HG02588 (cell line): ENCODE data around the gene BASP1.
"Not testable (repeated sequence)": the region's sequence is repeated elsewhere in the genome, so short reads cannot be mapped to it uniquely, and the experiment has no call there.

Experiments
- ATAC-seq: cut with Tn5 transposase; IDR thresholded peaks from one replicate; pipeline ENCODE4 v1.9.1; 2021; ENCODE audit warnings: mild to moderate bottlenecking, moderate library complexity; ENCODE audit not compliant: unreplicated experiment

The BASP1 gene

DNA sequence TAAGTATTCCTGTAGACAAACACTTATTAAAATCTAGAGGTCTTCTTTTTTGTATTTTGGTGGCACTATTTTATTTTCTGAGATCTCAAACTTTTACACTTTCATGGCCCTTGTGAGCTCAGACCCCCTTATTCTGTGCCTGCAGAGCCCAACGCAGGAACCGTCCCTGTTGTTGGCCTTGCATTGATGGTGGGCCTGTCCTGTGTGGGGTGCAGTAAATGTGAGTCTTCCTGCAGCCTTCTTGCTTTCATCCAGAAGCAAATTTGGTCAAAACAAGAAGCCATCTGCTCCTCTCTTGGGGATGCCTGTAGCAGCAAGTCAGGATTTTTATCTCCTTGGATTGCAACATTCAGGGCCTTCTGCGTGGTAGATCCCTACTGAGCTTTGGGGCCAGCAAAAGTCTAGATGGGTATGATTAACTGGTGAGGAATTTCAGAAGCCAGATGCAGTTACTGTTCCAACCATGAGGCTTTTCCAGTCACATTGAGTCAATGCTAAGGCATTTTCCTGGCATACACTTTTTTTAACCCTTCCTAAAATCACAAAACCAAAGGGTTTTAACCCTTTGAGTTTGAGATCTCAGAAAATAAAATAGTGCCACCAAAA lies 31.7 kb downstream of the BASP1 start:
- no peak for ATAC-seq

DNA sequence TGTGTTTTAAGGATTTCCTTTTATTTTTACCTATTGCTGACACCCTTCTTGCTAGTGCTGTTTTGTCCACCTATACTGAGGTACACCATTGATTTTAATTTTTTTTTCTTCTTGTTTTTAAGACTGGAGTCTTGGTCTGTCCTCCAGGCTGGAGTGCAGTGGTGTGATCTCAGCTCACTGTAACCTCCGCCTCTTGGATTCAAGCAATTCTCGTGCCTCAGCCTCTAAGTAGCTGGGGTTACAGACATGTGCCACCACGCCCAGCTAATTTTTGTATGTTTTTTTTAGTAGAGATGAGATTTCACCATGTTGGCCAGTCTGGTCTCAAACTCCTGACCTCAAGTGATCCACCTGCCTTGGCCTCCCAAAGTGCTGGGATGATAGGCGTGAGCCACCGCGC lies 32.4 kb downstream of the BASP1 start:
- ATAC-seq = not testable (repeated sequence)

DNA sequence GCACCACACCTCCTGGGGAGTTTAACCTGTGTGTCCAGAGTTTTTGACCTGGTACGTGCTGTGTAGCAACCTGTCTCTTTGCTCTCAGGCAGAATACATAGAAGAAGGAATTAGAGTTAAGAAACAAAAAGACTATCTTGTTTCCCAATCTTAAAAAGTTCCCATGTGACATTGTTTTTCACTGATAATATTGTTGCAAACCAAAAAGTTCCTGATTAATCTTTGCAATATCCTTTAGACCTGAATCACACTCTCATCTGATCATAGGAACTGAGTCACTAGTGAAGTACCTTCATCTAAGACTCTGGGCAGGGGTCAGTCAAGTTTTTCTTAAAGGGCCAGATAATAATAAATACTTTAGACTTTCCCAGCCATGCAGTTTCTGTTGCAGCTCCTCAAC lies 35.1 kb downstream of the BASP1 start:
- no peak for ATAC-seq

DNA sequence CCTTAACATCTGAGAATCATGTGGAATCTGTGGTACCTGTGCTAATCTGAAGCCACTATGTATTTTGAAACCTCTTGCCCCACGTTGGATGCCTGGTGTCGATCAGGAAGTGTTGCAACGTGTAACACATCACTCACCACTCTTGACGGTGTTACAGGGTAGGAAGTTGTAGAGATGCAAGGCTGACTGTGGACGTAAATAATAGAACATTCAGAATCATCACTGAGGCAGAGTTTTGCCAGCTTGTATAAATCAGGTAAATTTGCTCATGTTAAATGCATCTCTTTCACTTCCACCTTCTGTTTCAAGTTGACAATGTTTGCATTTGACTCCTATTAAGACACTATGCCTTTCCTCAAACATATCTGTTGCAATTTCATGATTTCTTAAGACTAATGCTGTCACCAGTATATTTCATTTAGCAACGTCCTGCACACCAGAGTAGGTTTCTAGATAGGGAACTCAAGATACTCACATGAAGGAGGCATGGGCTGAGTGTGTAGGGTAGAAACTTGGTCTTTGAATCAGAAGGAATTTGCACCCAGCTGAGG lies 38.1 kb downstream of the BASP1 start:
- peak; percentile 32 for ATAC-seq

DNA sequence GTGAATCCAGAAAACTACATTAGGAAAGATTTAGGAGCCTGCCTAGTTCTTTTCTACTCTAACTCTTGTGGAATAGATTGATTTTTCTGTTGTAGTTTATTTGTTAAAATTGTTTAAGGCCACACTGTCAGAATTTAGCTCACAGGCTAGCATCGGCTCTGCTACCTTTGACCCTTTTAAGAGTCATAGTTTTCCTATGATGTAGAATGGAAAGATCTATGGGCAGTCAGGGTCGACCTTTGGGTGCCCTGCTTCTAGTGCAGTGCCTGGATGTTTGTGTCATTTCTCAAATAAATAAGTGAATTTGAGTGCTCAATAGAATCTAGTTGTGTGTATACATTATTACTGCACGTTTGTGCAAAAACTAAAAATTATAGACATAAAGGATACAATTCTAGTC lies 38.7 kb downstream of the BASP1 start:
- ATAC-seq = no peak

DNA sequence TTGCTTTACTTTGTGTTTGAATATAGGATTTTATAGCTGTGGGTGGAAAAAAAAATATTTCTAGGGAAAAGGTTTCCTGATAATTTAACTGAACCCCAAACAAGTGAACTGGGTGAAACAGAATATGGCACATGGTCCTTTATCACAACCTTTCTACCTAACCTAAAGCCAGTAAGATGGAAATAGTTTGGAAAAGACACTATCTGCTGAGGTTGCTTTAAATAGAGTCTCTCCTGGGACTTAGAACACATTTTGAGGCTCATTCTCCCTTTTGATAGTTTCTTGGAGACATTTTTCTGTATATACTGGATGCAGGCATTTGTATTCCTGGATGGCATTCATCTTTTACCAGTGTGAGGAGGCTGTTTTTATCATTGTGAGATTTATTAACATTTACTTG lies 39.4 kb downstream of the BASP1 start:
- ATAC-seq = no peak

DNA sequence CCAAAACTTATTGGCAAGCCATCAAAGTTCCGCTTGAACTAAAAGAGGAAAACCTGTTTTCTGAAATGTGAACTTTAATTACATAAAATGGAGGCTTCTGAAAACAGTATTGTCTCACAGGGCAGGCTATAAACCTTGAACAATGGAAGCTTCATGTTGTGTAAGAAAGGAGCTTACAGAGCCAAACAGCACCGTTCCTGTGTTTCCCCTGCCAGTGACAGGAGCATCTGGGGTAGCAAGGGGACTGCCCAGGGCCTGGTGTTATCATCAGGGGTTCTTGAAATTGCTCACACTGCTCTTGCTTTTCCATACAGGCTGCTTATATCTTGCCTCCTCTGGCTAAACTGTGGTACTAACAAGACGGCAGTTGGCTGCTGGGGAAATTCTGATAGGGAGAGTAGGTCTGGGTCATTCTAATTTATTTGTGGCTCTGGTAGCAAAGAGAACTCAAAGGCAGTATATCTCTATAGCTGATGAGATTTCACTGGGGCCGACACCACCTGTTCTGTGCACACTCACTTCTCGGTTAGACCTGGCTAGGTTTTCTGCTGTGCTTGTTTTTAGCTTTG lies 40.4 kb downstream of the BASP1 start:
- ATAC-seq = peak; percentile 81

DNA sequence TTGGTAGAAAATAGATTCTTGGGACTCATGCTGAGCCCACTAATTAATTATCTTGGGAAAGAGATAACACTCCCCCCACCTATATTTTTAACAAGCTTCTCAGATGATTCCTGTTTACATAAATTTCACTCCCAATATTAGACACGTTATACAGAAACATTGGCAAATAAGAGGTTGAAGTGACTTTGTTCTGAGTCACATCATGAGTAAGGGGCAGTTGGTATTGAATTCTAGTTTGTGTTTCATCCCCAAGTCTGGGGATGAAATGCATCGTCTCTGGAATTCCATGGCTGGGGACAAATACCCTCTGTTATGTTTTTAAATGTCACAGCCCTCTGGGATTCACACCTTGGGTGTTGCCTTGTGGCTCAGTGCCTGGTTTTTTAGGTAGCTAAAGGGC lies 41.0 kb downstream of the BASP1 start:
- ATAC-seq = no peak

DNA sequence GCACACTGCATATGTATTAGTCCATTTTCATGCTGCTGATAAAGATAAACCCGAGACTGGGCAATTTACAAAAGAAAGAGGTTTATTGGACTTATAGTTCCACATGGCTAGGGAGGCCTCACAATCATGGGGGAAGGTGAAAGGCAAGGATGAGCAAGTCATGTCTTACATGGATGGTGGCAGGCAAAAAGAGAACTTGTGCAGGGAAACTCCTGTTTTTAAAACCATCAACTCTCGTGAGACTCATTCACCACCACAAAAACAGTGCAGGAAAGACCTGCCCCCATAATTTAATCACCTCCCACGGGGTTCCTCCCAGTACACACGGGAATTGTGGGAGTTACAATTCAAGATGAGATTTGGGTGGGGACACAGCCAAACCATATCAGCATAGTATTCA lies 41.6 kb downstream of the BASP1 start:
- ATAC-seq = not testable (repeated sequence)

DNA sequence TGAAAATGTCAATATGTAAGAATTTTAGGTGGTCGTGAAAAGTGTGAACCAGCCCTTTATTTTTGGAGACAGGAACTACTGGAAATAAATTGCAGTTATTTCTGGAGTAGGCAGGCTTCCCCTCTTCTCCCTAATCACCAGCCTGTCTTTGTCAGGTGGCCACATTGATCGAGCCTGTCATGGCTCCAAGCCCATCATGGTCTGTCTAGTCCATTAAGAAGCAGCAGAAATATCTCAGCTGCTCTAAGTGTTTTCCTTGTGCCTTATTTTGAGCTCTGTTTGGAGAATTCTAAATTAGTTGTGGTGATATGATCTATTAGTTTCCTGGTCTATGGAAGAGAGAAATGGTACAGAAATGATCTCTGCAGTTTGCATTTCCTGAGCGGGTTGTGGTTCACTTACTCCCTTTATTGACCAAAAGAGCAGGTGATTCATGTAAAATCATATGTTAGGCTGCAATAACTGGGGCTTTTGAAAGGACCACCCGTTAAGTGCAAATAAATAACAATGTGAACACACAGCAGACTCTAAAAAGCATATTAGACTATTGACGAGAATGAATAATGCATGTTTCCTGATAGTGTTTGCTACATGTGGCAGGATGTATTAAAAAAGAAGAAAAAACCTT lies 42.3 kb downstream of the BASP1 start:
- ATAC-seq = no peak

DNA sequence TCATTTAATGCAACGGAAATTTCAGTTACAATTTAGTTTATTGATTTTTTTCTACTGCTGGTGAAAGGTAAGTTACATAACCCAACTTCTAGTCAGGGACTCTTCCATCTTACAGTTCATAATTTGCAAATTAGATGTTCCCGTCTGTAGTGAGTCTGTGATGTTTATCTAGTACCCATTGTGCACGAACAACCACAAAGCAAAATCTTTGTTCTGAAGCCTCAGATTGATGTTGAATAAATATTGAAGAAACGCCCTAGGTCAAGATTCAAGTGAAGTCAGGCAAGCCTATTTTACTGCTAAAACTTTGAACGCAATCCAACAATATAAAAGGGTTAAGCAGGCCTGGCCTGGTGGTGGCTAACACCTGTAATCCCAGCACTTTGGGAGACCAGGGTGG lies 43.1 kb downstream of the BASP1 start:
- ATAC-seq = no peak

DNA sequence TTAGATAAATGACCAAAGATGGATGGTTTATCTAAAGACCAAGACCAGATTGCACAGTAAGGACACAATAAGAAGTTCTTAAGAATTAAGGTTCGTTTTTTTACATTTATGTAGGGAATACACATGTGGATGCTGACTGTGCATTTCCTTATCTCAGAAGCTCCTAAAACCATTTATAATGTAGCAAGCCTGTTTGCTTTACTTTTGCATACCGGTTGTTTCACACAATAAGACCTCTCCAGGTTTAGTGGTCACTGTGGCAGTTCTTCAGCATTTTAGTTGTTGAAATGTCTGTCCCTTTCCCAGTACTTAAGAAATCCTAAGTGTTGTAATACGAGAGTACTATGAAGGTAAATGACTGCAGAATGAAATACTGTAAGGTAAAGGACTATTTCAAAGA lies 43.6 kb downstream of the BASP1 start:
- ATAC-seq = no peak

DNA sequence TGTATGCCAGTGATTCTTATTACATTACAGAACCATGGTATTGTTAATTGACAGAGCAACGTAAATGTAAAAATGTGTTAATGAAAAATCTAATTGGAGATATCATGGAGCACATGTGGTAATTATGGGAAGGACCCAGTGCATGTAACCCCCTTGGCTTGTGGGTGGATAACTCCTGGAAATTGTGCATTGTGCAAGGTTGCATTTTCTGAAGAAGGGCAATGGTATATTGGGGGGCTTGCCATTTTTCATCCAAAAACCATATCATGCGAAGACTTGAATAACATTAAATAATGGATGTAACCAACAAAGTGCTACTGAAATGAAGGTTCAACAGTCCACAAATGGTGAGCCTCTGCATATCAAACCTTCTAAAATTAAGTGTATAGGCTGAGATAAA lies 47.6 kb downstream of the BASP1 start:
- ATAC-seq = no peak

DNA sequence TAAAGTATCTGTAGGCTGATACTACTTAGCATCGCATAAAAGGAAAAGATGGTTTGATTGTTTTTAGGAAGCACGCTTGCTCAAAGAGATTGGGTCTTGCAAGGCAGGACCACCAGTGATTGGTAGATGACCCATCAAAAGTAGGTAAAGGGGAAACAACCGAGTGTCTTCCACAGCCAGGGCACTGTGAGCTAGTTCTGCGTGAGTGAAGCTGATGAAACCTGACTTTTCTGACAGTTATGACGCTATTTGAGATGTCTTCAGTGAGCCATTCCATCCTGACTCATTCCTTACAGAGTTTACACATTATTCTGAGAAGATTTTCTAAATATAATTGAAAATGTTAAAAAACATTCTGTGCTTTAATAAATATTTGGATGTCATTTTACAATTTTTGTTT lies 49.7 kb downstream of the BASP1 start:
- peak; percentile 70 for ATAC-seq

DNA sequence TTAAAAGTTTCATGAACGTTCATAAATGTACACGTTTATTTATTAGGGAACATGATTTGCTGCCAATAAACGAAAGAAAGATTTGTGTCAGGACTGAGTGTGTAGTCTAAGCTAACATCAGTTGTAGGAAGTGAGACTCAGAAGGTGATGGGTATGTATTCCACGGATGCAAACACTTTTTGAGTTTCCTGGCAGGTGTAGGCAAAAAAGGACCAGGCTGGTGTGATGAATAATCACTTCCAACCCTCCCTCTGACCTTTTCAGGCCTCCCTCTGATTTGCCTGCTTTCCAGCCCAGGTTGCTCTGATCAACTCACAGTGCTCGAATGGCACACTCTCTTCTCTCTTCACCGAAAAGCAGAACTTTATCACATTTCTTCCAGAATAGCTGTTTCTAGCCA lies 51.8 kb downstream of the BASP1 start:
- peak; percentile 73 for ATAC-seq

DNA sequence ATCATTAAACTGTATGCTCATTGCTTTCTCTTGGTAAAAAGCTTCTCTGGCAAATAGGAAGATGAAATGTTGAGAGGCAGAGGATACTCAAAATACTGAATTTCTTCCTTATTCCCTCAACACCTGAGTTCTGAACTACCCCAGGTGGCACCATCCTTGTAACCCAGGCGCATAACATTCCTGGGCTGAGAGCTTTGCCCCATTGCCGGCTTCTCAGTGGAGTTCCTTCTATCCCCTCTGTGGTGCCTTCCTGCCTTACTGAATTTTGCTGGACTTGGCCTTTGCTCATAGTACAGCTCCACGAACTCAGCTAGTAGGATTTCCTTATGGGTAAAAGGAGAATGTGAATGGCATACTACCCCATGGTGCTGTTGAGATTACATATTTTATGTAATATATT lies 54.7 kb downstream of the BASP1 start:
- ATAC-seq = no peak

DNA sequence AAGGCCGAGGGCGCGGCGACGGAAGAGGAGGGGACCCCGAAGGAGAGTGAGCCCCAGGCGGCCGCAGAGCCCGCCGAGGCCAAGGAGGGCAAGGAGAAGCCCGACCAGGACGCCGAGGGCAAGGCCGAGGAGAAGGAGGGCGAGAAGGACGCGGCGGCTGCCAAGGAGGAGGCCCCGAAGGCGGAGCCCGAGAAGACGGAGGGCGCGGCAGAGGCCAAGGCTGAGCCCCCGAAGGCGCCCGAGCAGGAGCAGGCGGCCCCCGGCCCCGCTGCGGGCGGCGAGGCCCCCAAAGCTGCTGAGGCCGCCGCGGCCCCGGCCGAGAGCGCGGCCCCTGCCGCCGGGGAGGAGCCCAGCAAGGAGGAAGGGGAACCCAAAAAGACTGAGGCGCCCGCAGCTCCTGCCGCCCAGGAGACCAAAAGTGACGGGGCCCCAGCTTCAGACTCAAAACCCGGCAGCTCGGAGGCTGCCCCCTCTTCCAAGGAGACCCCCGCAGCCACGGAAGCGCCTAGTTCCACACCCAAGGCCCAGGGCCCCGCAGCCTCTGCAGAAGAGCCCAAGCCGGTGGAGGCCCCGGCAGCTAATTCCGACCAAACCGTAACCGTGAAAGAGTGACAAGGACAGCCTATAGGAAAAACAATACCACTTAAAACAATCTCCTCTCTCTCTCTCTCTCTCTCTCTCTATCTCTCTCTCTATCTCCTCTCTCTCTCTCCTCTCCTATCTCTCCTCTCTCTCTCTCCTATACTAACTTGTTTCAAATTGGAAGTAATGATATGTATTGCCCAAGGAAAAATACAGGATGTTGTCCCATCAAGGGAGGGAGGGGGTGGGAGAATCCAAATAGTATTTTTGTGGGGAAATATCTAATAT lies 58.1 kb downstream of the BASP1 start:
- no peak for ATAC-seq

DNA sequence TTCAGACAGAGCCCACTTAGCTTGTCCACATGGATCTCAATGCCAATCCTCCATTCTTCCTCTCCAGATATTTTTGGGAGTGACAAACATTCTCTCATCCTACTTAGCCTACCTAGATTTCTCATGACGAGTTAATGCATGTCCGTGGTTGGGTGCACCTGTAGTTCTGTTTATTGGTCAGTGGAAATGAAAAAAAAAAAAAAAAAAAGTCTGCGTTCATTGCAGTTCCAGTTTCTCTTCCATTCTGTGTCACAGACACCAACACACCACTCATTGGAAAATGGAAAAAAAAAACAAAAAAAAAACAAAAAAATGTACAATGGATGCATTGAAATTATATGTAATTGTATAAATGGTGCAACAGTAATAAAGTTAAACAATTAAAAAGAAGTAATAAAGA lies 59.0 kb downstream of the BASP1 start:
- ATAC-seq = peak; percentile 57

DNA sequence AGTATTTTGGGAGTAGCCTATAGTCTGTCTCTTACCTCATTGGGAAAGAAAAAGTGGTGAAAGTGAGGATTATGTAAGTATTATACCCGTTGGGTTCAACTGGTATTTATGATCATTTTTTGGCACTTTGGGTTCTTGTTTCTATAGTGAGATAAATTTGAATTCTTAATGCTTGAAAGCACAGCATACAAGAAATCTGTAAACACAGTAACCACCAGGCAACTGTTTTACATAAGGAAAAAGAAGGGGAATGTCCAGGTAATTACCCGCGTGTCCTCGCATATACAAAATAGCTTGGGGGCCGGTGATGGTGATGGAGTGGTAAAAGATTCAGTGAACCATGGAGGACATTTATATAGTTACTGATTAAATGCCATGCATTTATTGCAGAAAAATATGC lies 60.5 kb downstream of the BASP1 start:
- peak; percentile 40 for ATAC-seq

DNA sequence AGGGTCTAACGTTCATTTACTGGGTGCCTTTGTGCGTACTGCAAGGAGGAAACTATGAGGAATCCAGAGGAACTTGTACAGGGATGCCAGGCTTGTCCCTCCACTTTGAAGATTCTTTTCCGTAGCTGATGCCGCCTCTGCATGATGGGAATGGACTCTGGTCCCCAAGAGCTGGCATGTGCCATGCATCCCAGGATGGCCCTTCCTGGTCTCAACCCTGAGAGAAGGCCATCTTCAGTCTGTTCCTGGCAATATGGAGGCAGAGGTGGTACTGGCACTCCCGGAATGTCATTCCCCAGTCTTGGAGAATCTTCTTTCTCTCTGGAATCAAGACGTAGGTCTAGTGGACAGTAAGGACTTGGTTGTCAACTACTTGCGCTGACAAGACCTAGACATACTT lies 61.5 kb downstream of the BASP1 start:
- ATAC-seq = no peak

DNA sequence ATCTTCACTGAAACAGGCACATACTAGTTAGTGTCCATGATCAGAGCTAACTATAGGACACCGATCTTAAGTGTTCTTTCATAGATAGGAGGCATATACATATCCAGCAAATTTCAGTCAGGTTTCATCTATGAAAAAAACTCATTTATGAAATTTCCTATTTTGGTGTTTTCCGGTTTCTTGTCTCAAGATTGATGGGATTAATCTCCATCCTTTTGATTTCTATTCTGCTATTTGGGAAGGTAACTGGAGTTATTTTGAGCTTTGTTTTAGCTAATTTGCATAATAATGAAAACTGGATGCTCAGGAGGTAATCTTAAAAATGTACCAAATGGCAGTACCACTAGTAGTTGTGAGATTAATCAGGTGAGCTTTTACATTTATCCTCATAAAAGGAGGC lies 62.1 kb downstream of the BASP1 start:
- ATAC-seq = no peak
